ENCODE measurements around the gene NMT1.

The NMT1 gene

GRCh38 chr17:45132572-45133463, 71.7 kb downstream of the NMT1 start:
- TF ChIP-seq NFIC (IDR thresholded peaks at IDR 0.05) (peak; percentile 41; the same call in 1 of the 2 replicates), TCF12 (IDR thresholded peaks at IDR 0.05; ENCODE audit: low read depth) (peak; percentile 45; the same call in 1 of the 2 replicates), TEAD4 (IDR thresholded peaks at IDR 0.05) (no peak), TAF1 (IDR thresholded peaks at IDR 0.05; ENCODE audit: low read depth) (0 out of 2 replicates have a peak, but pooled peaks have one; percentile 34), YY1 (IDR thresholded peaks at IDR 0.05; ENCODE audit: low read depth) (no peak), EP300 (IDR thresholded peaks at IDR 0.05; ENCODE audit: borderline replicate concordance) (no peak), CEBPB (IDR thresholded peaks at IDR 0.05) (no peak), CREB1 (IDR thresholded peaks at IDR 0.05; ENCODE audit: low read depth) (peak; percentile 73), ZBTB7A (IDR thresholded peaks at IDR 0.05; ENCODE audit: low read depth) (peak; percentile 58; the same call in 1 of the 2 replicates), RAD21 (IDR thresholded peaks at IDR 0.05; ENCODE audit: low read depth) (peak; percentile 87), FOXM1 (IDR thresholded peaks at IDR 0.05; ENCODE audit: borderline replicate concordance, low read depth) (no peak)
- TF ChIP-seq, protein P1, sequence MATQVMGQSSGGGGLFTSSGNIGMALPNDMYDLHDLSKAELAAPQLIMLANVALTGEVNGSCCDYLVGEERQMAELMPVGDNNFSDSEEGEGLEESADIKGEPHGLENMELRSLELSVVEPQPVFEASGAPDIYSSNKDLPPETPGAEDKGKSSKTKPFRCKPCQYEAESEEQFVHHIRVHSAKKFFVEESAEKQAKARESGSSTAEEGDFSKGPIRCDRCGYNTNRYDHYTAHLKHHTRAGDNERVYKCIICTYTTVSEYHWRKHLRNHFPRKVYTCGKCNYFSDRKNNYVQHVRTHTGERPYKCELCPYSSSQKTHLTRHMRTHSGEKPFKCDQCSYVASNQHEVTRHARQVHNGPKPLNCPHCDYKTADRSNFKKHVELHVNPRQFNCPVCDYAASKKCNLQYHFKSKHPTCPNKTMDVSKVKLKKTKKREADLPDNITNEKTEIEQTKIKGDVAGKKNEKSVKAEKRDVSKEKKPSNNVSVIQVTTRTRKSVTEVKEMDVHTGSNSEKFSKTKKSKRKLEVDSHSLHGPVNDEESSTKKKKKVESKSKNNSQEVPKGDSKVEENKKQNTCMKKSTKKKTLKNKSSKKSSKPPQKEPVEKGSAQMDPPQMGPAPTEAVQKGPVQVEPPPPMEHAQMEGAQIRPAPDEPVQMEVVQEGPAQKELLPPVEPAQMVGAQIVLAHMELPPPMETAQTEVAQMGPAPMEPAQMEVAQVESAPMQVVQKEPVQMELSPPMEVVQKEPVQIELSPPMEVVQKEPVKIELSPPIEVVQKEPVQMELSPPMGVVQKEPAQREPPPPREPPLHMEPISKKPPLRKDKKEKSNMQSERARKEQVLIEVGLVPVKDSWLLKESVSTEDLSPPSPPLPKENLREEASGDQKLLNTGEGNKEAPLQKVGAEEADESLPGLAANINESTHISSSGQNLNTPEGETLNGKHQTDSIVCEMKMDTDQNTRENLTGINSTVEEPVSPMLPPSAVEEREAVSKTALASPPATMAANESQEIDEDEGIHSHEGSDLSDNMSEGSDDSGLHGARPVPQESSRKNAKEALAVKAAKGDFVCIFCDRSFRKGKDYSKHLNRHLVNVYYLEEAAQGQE (IDR thresholded peaks at IDR 0.05; ENCODE audit: low read depth), result no peak
- TF ChIP-seq, protein P2, sequence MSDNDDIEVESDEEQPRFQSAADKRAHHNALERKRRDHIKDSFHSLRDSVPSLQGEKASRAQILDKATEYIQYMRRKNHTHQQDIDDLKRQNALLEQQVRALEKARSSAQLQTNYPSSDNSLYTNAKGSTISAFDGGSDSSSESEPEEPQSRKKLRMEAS (IDR thresholded peaks at IDR 0.05), result peak; percentile 23; the same call in 1 of the 2 replicates
- TF ChIP-seq, protein P3, sequence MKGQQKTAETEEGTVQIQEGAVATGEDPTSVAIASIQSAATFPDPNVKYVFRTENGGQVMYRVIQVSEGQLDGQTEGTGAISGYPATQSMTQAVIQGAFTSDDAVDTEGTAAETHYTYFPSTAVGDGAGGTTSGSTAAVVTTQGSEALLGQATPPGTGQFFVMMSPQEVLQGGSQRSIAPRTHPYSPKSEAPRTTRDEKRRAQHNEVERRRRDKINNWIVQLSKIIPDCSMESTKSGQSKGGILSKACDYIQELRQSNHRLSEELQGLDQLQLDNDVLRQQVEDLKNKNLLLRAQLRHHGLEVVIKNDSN (IDR thresholded peaks at IDR 0.05), result no peak

DNA sequence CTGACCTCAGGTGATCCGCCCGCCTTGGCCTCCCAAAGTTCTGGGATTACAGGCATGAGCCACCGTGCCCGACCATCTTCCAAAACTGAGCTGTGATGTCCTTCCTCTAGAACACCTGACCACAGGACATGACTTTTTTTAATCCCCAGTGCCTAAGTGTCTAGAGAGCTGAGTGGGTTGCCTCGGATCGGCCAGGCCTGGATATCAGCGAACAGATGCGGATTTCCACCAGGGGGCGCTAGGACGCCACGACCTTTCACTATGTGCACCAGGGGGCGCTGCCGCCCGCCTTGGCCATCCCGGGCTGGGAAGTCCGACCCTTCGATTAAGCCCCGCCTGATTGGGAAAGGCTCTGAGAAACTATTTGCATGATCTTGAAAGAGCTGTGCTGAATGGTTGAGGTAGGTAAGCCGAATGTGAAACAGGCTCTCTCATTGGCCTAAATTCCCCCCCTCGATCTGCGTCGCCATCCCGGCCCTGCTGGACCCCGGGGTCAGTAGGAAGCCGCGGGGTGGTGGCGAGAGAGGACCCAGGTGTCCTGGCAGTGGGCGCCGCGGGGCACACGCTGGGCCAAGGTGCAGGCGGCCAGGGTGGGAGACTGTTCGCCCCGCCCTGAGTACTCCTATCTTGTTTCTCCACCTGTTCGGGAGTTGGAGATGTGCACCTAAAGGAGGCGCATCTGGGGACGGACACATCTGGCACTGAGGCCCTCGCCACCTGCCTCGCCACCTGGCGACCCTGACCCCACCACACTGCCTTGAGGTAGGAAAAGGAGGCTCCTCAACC, 74.3 kb downstream of the NMT1 start, which contains the start of gene ACBD4:
Gene ACBD4, plus strand, starts transcription at position 496 of the 786 bp plus-strand sequence. CDS start 458 bp downstream, outside the sequence.
- TF ChIP-seq, protein P3 (IDR thresholded peaks at IDR 0.05), result no peak
- TF ChIP-seq NFIC (IDR thresholded peaks at IDR 0.05) (no peak), CEBPB (IDR thresholded peaks at IDR 0.05) (peak; percentile 75), TAF1 (IDR thresholded peaks at IDR 0.05; ENCODE audit: low read depth) (peak; percentile 38; the same call in 1 of the 2 replicates), FOXM1 (IDR thresholded peaks at IDR 0.05; ENCODE audit: borderline replicate concordance, low read depth) (peak; percentile 14; the same call in 1 of the 2 replicates), TEAD4 (IDR thresholded peaks at IDR 0.05) (0 out of 2 replicates have a peak, but pooled peaks have one; percentile 17), EGR1 (IDR thresholded peaks at IDR 0.05) (no peak), RAD21 (IDR thresholded peaks at IDR 0.05; ENCODE audit: low read depth) (peak; percentile 99), EP300 (IDR thresholded peaks at IDR 0.05; ENCODE audit: borderline replicate concordance) (no peak), CREB1 (IDR thresholded peaks at IDR 0.05; ENCODE audit: low read depth) (peak; percentile 52), YY1 (IDR thresholded peaks at IDR 0.05; ENCODE audit: low read depth) (peak; percentile 55; the same call in 1 of the 2 replicates), TCF12 (IDR thresholded peaks at IDR 0.05; ENCODE audit: low read depth) (peak; percentile 33; the same call in 1 of the 2 replicates), ZBTB7A (IDR thresholded peaks at IDR 0.05; ENCODE audit: low read depth) (peak; percentile 97)
- TF ChIP-seq, protein P1 (IDR thresholded peaks at IDR 0.05; ENCODE audit: low read depth), result no peak
- TF ChIP-seq, protein P2 (IDR thresholded peaks at IDR 0.05), result peak; percentile 51

- TF ChIP-seq CREB1 (IDR thresholded peaks at IDR 0.05; ENCODE audit: low read depth) (no peak), CEBPB (IDR thresholded peaks at IDR 0.05) (no peak), FOXM1 (IDR thresholded peaks at IDR 0.05; ENCODE audit: borderline replicate concordance, low read depth) (no peak), RAD21 (IDR thresholded peaks at IDR 0.05; ENCODE audit: low read depth) (no peak), TAF1 (IDR thresholded peaks at IDR 0.05; ENCODE audit: low read depth) (0 out of 2 replicates have a peak, but pooled peaks have one; percentile 14), TEAD4 (IDR thresholded peaks at IDR 0.05) (no peak), ZBTB7A (IDR thresholded peaks at IDR 0.05; ENCODE audit: low read depth) (no peak)
- TF ChIP-seq, protein P2 (IDR thresholded peaks at IDR 0.05), result no peak
Observed at GRCh38 chr17:45135978-45136791, 75.1 kb downstream of the NMT1 start.
